Muscle of arm (tissue), 12 donors: ENCODE results near the gene ADAMTS12. TPM values are rescaled to one million over a fixed set of nuclear protein-coding genes. Genes with fewer than 3 reads are reported as not detected.
"Not testable (repeated sequence)": the region's sequence is repeated elsewhere in the genome, so short reads cannot be mapped to it uniquely, and the experiment has no call there.

Experiments
- DNase-seq: peaks from one replicate; pipeline ENCODE4 v3.0.0-alpha.2; 2013
- polyA plus RNA-seq, 12 donors: library from polyadenylated mRNA; unstranded; fragments of 120-200 nt; gene quantifications; one replicate each; pipeline ENCODE4 v1.2.1, GENCODE V29; 2013; ENCODE audit not compliant: insufficient read length in 12 of 12

The ADAMTS12 gene
- polyA plus RNA-seq, 12 donors = 18.2 to 33.9 (median 23.0) TPM; not detected in 1

- no peak for DNase-seq
Measured at GRCh38 chr5:33530183-33531036, 361.4 kb downstream of the ADAMTS12 start.

- DNase-seq = no peak
Measured at GRCh38 chr5:33527696-33528095, 364.1 kb downstream of the ADAMTS12 start.

GRCh38 chr5:33526755-33527154, 365.0 kb downstream of the ADAMTS12 start:
- no peak for DNase-seq

- DNase-seq = no peak
Measured at GRCh38 chr5:33524476-33524875, 367.3 kb downstream of the ADAMTS12 start.

- no peak for DNase-seq
Measured at GRCh38 chr5:33523208-33523771, 368.5 kb downstream of the ADAMTS12 start.

- no peak for DNase-seq
Measured at GRCh38 chr5:33516421-33516820, 375.4 kb downstream of the ADAMTS12 start.

- not testable (repeated sequence) for DNase-seq
Measured at GRCh38 chr5:33515366-33515765, 376.4 kb downstream of the ADAMTS12 start.

GRCh38 chr5:33513462-33514185, 378.2 kb downstream of the ADAMTS12 start:
- DNase-seq = no peak

GRCh38 chr5:33509036-33509435, 382.8 kb downstream of the ADAMTS12 start:
- DNase-seq = no peak

- no peak for DNase-seq
Measured at GRCh38 chr5:33507426-33507825, 384.4 kb downstream of the ADAMTS12 start.

- no peak for DNase-seq
Measured at GRCh38 chr5:33504570-33504969, 387.2 kb downstream of the ADAMTS12 start.

- DNase-seq = no peak
Measured at GRCh38 chr5:33501899-33502298, 389.9 kb downstream of the ADAMTS12 start.

- no peak for DNase-seq
Measured at GRCh38 chr5:33501260-33501659, 390.5 kb downstream of the ADAMTS12 start.

GRCh38 chr5:33494466-33494865, 397.3 kb downstream of the ADAMTS12 start:
- peak; percentile 21 for DNase-seq

GRCh38 chr5:33491941-33492340, 399.8 kb downstream of the ADAMTS12 start:
- no peak for DNase-seq

GRCh38 chr5:33490071-33490665, 401.6 kb downstream of the ADAMTS12 start:
- DNase-seq = no peak

- no peak for DNase-seq
Measured at GRCh38 chr5:33489481-33490067, 402.2 kb downstream of the ADAMTS12 start.

GRCh38 chr5:33488558-33489355, 403.0 kb downstream of the ADAMTS12 start:
- DNase-seq = no peak

- DNase-seq = no peak
Measured at GRCh38 chr5:33487236-33487635, 404.6 kb downstream of the ADAMTS12 start.

GRCh38 chr5:33482335-33482734, 409.5 kb downstream of the ADAMTS12 start:
- no peak for DNase-seq

GRCh38 chr5:33480876-33481275, 410.9 kb downstream of the ADAMTS12 start:
- no peak for DNase-seq
